Tibial artery (tissue), 4 donors: ENCODE results near the gene OR4N2.
A peak's percentile ranks its signal among the peaks of the same experiment; 100 is the strongest.
"Not testable (repeated sequence)": the region's sequence is repeated elsewhere in the genome, so short reads cannot be mapped to it uniquely, and the experiment has no call there.

Source experiments
- DNase-seq, 2 donors: peaks; one replicate each; pipeline ENCODE4 v3.0.0-alpha.2; 2019
- H3K27ac ChIP-seq, 2 donors: fragments of 200-600 bp; sonication (generic) in 1 of 2; 1 replicate in 1 of 2; 2 replicates in 1 of 2; pipeline ENCODE4 v1.5.1; 2018 to 2019; ENCODE audit warnings: mild to moderate bottlenecking in 1 of 2
- H3K27me3 ChIP-seq, 2 donors: fragments of 200-600 bp; sonication (generic) in 1 of 2; one replicate each; pipeline versions ENCODE4 v1.5.1 to v1.6.0; 2016 to 2019
- H3K36me3 ChIP-seq, 3 donors: fragments of 200-600 bp; sonication (generic) in 2 of 3; one replicate each; pipeline ENCODE4 v1.5.1; 2016 to 2019; ENCODE audit warnings: mild to moderate bottlenecking in 2 of 3
- H3K4me1 ChIP-seq, 4 donors: fragments of 200-600 bp; sonication (generic) in 2 of 4; 1 replicate in 3 of 4; 2 replicates in 1 of 4; pipeline ENCODE4 v1.5.1; 2016 to 2019
- H3K4me3 ChIP-seq, 2 donors: fragments of 200-600 bp; sonication (generic) in 1 of 2; 1 replicate in 1 of 2; 2 replicates in 1 of 2; pipeline ENCODE4 v1.5.1; 2018 to 2019; ENCODE audit warnings: mild to moderate bottlenecking in 2 of 2
- H3K9me3 ChIP-seq, 3 donors: fragments of 200-600 bp; sonication (generic) in 1 of 3; one replicate each; pipeline ENCODE4 v1.5.1; 2016 to 2019
- CTCF ChIP-seq, 2 experiments: fragments of 200-600 bp in 1 of 2; fragments of 450-650 bp in 1 of 2; IDR thresholded peaks; one replicate each; pipeline ENCODE4 v1.5.1; 2017 to 2019; ENCODE audit warnings: antibody characterized with exemption in 2 of 2, mild to moderate bottlenecking in 1 of 2, moderate library complexity in 1 of 2
- intact Hi-C: fragments of 100-400 bp; cut with DNase I; formaldehyde crosslinking; loops from one replicate; pipeline ENCODE4 v1.15.0; 2023; ENCODE audit warnings: low total_unique reads

Gene OR4N2

GRCh38 chr14:19799880-19800279, 3.7 kb upstream of the OR4N2 start:
- TF ChIP-seq CTCF (IDR thresholded peaks at IDR 0.05): no peak
- Histone ChIP-seq H3K4me3 (no peak overlapping the region), H3K4me1 (no peaks in the 10 kb centered on the region), H3K27me3 (no peaks in the 10 kb centered on the region), H3K27ac (no peak overlapping the region), H3K36me3 (no peaks in the 10 kb centered on the region), H3K9me3 (peaks cover 0 to 11% (median 0%) of the 10 kb centered on the region in 3 donors)
- intact Hi-C loops: no loop called here
- peak in 1 of 2 donors; percentile 43 for DNase-seq

GRCh38 chr14:19800282-19801117, 3.1 kb upstream of the OR4N2 start:
- Histone ChIP-seq H3K9me3 (peaks cover 0 to 11% (median 0%) of the 10 kb centered on the region in 3 donors), H3K27me3 (no peaks in the 10 kb centered on the region), H3K4me1 (no peaks in the 10 kb centered on the region), H3K4me3 (no peak overlapping the region), H3K36me3 (no peaks in the 10 kb centered on the region), H3K27ac (no peak overlapping the region)
- TF ChIP-seq CTCF (IDR thresholded peaks at IDR 0.05): no peak
- peak in 1 of 2 donors; percentile 42 for DNase-seq
- intact Hi-C loops: no loop called here

- Histone ChIP-seq H3K27me3 (no peaks in the 10 kb centered on the region), H3K27ac (no peak overlapping the region), H3K4me1 (no peaks in the 10 kb centered on the region), H3K4me3 (no peak overlapping the region), H3K9me3 (peaks cover 0 to 11% (median 0%) of the 10 kb centered on the region in 3 donors), H3K36me3 (no peaks in the 10 kb centered on the region)
- no peak for DNase-seq
- intact Hi-C loops: no loop called here
- TF ChIP-seq CTCF (IDR thresholded peaks at IDR 0.05): no peak
Observed at GRCh38 chr14:19801118-19801464, 2.5 kb upstream of the OR4N2 start.

- H3K36me3 ChIP-seq, H3K9me3 ChIP-seq, DNase-seq, intact Hi-C loops, H3K4me1 ChIP-seq, H3K4me3 ChIP-seq, H3K27me3 ChIP-seq, H3K27ac ChIP-seq: not testable (repeated sequence)
Observed at GRCh38 chr14:19813171-19813920, 9.8 kb downstream of the OR4N2 start.

- H3K27ac ChIP-seq, intact Hi-C loops, DNase-seq: not testable (repeated sequence)
Observed at GRCh38 chr14:19819879-19820278, 16.3 kb downstream of the OR4N2 start.

GRCh38 chr14:19821016-19821415, 17.4 kb downstream of the OR4N2 start:
- H3K4me1 ChIP-seq, intact Hi-C loops, H3K27me3 ChIP-seq, H3K27ac ChIP-seq, H3K9me3 ChIP-seq, H3K4me3 ChIP-seq, H3K36me3 ChIP-seq, DNase-seq: not testable (repeated sequence)

More at GRCh38 chr14:19819879-19820278, 16.3 kb downstream of the OR4N2 start:
- H3K4me1 ChIP-seq, H3K27me3 ChIP-seq, H3K36me3 ChIP-seq, H3K4me3 ChIP-seq, H3K9me3 ChIP-seq: not testable (repeated sequence)

- Histone ChIP-seq H3K9me3 (no peaks in the 10 kb centered on the region), H3K4me1 (no peaks in the 10 kb centered on the region), H3K36me3 (no peaks in the 10 kb centered on the region), H3K27ac (no peak overlapping the region), H3K27me3 (no peaks in the 10 kb centered on the region), H3K4me3 (no peak overlapping the region)
- DNase-seq: no peak
- TF ChIP-seq CTCF (IDR thresholded peaks at IDR 0.05): no peak
- intact Hi-C loops: no loop called here
Observed at GRCh38 chr14:19823178-19823577, 19.6 kb downstream of the OR4N2 start.
